ENCODE measurements around the gene SUGT1. TPM values are rescaled to one million over a fixed set of nuclear protein-coding genes. Genes with fewer than 3 reads are reported as not detected.

Gene SUGT1
- total RNA-seq, 2 experiments from 2014 or later = 32.1 to 59.0 TPM

- no peak overlapping the region for H3K27ac ChIP-seq (ENCODE audit: low read depth, low read length, poor library complexity, severe bottlenecking)
- no peaks in the 10 kb centered on the region for H3K9me2 ChIP-seq (ENCODE audit: insufficient read depth, low read length)
- H2AFZ ChIP-seq (ENCODE audit: low read length) = no peak overlapping the region
- peak; percentile 80 for TF ChIP-seq CTCF (conservative IDR thresholded peaks at IDR 0.05; ENCODE audit: low read length)
- TF ChIP-seq EZH2phosphoT487 (IDR thresholded peaks at IDR 0.05; ENCODE audit: borderline replicate concordance, low read depth, low read length) = no peak
- H3K79me2 ChIP-seq (ENCODE audit: insufficient read depth, low read depth, low read length) = peaks cover 6% of the 10 kb centered on the region; the same call in 1 of the 2 replicates
- no TSS peak for BruUV-seq (replicated peaks)
- POLR2A ChIA-PET = interaction anchor here (0.6 to 1.7 kb wide), 4 partner anchors 10 to 48 kb away, joined by 3 to 5 read pairs (median 4); no protein-coding TSS in a partner anchor
- H3K4me3 ChIP-seq (ENCODE audit: low read depth, low read length, poor library complexity, severe bottlenecking) = no peak overlapping the region
- CTCF ChIA-PET (ENCODE audit: unreplicated experiment) = interaction anchor here (1.3 kb wide), 1 partner anchor 12 kb away, joined by 6 read pairs; the partner anchor contains the start of gene SUGT1
- H3K4me1 ChIP-seq (ENCODE audit: insufficient read depth, low read length, poor library complexity, severe bottlenecking) = no peaks in the 10 kb centered on the region
- peaks cover 99% of the 10 kb centered on the region for H3K36me3 ChIP-seq (ENCODE audit: insufficient read depth, low read length)
- intact Hi-C loops (cut with micrococcal nuclease; ENCODE audit: unreplicated experiment) = loop anchor here (5.0 kb wide), 1 partner anchor 142 kb away; no protein-coding TSS in a partner anchor
- DNase-seq (ENCODE audit: low spot score) = peak; percentile 20
- H3K9me3 ChIP-seq (ENCODE audit: low read length) = no peaks in the 10 kb centered on the region
- H4K20me1 ChIP-seq (ENCODE audit: insufficient read depth, low read length) = no peaks in the 10 kb centered on the region
- H3K4me2 ChIP-seq (ENCODE audit: low read length) = no peak overlapping the region
Measured at GRCh38 chr13:52665325-52665724, 12.7 kb downstream of the SUGT1 start.

- TF ChIP-seq EZH2phosphoT487 (IDR thresholded peaks at IDR 0.05; ENCODE audit: borderline replicate concordance, low read depth, low read length) (no peak), CTCF (conservative IDR thresholded peaks at IDR 0.05; ENCODE audit: low read length) (peak; percentile 40)
- Histone ChIP-seq H3K79me2 (ENCODE audit: insufficient read depth, low read depth, low read length) (peaks cover 6% of the 10 kb centered on the region; the same call in 1 of the 2 replicates), H3K36me3 (ENCODE audit: insufficient read depth, low read length) (peaks cover 95% of the 10 kb centered on the region), H3K9me2 (ENCODE audit: insufficient read depth, low read length) (no peaks in the 10 kb centered on the region), H4K20me1 (ENCODE audit: insufficient read depth, low read length) (no peaks in the 10 kb centered on the region), H3K4me3 (ENCODE audit: low read depth, low read length, poor library complexity, severe bottlenecking) (no peak overlapping the region), H3K4me1 (ENCODE audit: insufficient read depth, low read length, poor library complexity, severe bottlenecking) (no peaks in the 10 kb centered on the region), H3K9me3 (ENCODE audit: low read length) (no peaks in the 10 kb centered on the region), H3K27ac (ENCODE audit: low read depth, low read length, poor library complexity, severe bottlenecking) (no peak overlapping the region), H2AFZ (ENCODE audit: low read length) (no peak overlapping the region), H3K4me2 (ENCODE audit: low read length) (no peak overlapping the region)
- intact Hi-C loops (cut with micrococcal nuclease; ENCODE audit: unreplicated experiment) = loop anchor here (5.0 kb wide), 1 partner anchor 138 kb away; no protein-coding TSS in a partner anchor
- POLR2A ChIA-PET = no interaction called here
- CTCF ChIA-PET (ENCODE audit: unreplicated experiment) = no interaction called here
- no TSS peak for BruUV-seq (replicated peaks)
- DNase-seq (ENCODE audit: low spot score) = no peak
Measured at GRCh38 chr13:52669677-52670076, 17.0 kb downstream of the SUGT1 start.

- peaks cover 6% of the 10 kb centered on the region; the same call in 1 of the 2 replicates for H3K79me2 ChIP-seq (ENCODE audit: insufficient read depth, low read depth, low read length)
Measured at GRCh38 chr13:52670726-52671125, 18.1 kb downstream of the SUGT1 start.

More at GRCh38 chr13:52670726-52671125, 18.1 kb downstream of the SUGT1 start:
- Histone ChIP-seq H3K36me3 (ENCODE audit: insufficient read depth, low read length) (peaks cover 94% of the 10 kb centered on the region), H3K9me3 (ENCODE audit: low read length) (no peaks in the 10 kb centered on the region), H3K9me2 (ENCODE audit: insufficient read depth, low read length) (no peaks in the 10 kb centered on the region), H3K4me1 (ENCODE audit: insufficient read depth, low read length, poor library complexity, severe bottlenecking) (no peaks in the 10 kb centered on the region), H3K4me2 (ENCODE audit: low read length) (no peak overlapping the region), H4K20me1 (ENCODE audit: insufficient read depth, low read length) (no peaks in the 10 kb centered on the region), H3K27ac (ENCODE audit: low read depth, low read length, poor library complexity, severe bottlenecking) (no peak overlapping the region), H2AFZ (ENCODE audit: low read length) (no peak overlapping the region), H3K4me3 (ENCODE audit: low read depth, low read length, poor library complexity, severe bottlenecking) (no peak overlapping the region)
- ChIA-PET CTCF (ENCODE audit: unreplicated experiment) (no interaction called here), POLR2A (interaction anchor here (0.6 kb wide), 1 partner anchor 32 kb away, joined by 4 read pairs; no protein-coding TSS in a partner anchor)
- no peak for DNase-seq (ENCODE audit: low spot score)
- intact Hi-C loops (cut with micrococcal nuclease; ENCODE audit: unreplicated experiment) = no loop called here
- no TSS peak for BruUV-seq (replicated peaks)
- TF ChIP-seq CTCF (conservative IDR thresholded peaks at IDR 0.05; ENCODE audit: low read length) = no peak

All from OCI-LY7 (cell line).